Measurements from ENCODE around the gene PDGFD.

DNA sequence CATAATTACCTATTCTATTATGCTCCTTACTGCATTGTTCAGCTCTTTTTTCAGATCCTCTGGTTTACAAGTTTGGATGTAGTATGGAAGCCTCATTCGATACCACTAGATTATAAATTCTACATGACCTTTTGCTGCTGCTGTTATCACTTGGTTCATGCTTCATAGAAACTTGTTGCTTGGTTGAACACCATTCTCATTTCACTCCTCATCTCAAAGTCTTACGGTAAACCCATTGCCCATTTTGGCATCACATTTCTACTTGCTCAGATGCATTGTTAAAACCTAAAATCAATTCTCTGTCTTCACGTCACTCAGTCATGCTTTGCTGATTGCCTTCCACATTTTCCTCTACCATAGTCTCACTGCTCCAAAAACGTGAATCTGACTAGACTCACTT is 283.0 kb downstream of the PDGFD start:
- TF ChIP-seq, protein P1, sequence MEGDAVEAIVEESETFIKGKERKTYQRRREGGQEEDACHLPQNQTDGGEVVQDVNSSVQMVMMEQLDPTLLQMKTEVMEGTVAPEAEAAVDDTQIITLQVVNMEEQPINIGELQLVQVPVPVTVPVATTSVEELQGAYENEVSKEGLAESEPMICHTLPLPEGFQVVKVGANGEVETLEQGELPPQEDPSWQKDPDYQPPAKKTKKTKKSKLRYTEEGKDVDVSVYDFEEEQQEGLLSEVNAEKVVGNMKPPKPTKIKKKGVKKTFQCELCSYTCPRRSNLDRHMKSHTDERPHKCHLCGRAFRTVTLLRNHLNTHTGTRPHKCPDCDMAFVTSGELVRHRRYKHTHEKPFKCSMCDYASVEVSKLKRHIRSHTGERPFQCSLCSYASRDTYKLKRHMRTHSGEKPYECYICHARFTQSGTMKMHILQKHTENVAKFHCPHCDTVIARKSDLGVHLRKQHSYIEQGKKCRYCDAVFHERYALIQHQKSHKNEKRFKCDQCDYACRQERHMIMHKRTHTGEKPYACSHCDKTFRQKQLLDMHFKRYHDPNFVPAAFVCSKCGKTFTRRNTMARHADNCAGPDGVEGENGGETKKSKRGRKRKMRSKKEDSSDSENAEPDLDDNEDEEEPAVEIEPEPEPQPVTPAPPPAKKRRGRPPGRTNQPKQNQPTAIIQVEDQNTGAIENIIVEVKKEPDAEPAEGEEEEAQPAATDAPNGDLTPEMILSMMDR (IDR thresholded peaks at IDR 0.05) = no peak
- TF ChIP-seq, protein P2, sequence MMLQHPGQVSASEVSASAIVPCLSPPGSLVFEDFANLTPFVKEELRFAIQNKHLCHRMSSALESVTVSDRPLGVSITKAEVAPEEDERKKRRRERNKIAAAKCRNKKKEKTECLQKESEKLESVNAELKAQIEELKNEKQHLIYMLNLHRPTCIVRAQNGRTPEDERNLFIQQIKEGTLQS (CRISPR knock-in tag; conservative IDR thresholded peaks at IDR 0.05) = no peak
- TF ChIP-seq TEAD4 (CRISPR knock-in tag; IDR thresholded peaks at IDR 0.05) (no peak), JUN (CRISPR knock-in tag; IDR thresholded peaks at IDR 0.05) (no peak), FOXP1 (CRISPR knock-in tag; IDR thresholded peaks at IDR 0.05; ENCODE audit: borderline replicate concordance) (no peak), ZNF263 (CRISPR knock-in tag; IDR thresholded peaks at IDR 0.05; ENCODE audit: low read depth) (no peak), NR2C2 (CRISPR knock-in tag; IDR thresholded peaks at IDR 0.05) (no peak), NFATC4 (CRISPR knock-in tag; IDR thresholded peaks at IDR 0.05) (no peak), SOX15 (CRISPR knock-in tag; IDR thresholded peaks at IDR 0.05) (no peak)
- TF ChIP-seq, protein P3, sequence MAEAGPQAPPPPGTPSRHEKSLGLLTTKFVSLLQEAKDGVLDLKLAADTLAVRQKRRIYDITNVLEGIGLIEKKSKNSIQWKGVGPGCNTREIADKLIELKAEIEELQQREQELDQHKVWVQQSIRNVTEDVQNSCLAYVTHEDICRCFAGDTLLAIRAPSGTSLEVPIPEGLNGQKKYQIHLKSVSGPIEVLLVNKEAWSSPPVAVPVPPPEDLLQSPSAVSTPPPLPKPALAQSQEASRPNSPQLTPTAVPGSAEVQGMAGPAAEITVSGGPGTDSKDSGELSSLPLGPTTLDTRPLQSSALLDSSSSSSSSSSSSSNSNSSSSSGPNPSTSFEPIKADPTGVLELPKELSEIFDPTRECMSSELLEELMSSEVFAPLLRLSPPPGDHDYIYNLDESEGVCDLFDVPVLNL (CRISPR knock-in tag; IDR thresholded peaks at IDR 0.05; ENCODE audit: borderline replicate concordance, low read depth) = no peak
- TF ChIP-seq, protein P4, sequence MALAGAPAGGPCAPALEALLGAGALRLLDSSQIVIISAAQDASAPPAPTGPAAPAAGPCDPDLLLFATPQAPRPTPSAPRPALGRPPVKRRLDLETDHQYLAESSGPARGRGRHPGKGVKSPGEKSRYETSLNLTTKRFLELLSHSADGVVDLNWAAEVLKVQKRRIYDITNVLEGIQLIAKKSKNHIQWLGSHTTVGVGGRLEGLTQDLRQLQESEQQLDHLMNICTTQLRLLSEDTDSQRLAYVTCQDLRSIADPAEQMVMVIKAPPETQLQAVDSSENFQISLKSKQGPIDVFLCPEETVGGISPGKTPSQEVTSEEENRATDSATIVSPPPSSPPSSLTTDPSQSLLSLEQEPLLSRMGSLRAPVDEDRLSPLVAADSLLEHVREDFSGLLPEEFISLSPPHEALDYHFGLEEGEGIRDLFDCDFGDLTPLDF (CRISPR knock-in tag; IDR thresholded peaks at IDR 0.05) = no peak

Data from WTC11 (cell line).